GM19239 (cell line): ENCODE data around the gene LCN9.
"Not testable (repeated sequence)": the region's sequence is repeated elsewhere in the genome, so short reads cannot be mapped to it uniquely, and the experiment has no call there.

ENCODE experiments used
- DNase-seq: peaks from one replicate; pipeline ENCODE4 v3.0.0; 2011; ENCODE audit warnings: low spot score; ENCODE audit not compliant: insufficient read length
- FAIRE-seq: peaks from 2 replicates; lab custom pipeline; 2011; peaks lifted over from hg19 to GRCh38; lab: Jason Lieb, UNC

LCN9 gene

GRCh38 chr9:135662758-135663450 is at the start of gene LCN9:
TSS of gene LCN9 (plus strand) at chr9:135663309. CDS start at chr9:135663322, 13 bp downstream.
- no peak for DNase-seq
- no peak for FAIRE-seq

DNA sequence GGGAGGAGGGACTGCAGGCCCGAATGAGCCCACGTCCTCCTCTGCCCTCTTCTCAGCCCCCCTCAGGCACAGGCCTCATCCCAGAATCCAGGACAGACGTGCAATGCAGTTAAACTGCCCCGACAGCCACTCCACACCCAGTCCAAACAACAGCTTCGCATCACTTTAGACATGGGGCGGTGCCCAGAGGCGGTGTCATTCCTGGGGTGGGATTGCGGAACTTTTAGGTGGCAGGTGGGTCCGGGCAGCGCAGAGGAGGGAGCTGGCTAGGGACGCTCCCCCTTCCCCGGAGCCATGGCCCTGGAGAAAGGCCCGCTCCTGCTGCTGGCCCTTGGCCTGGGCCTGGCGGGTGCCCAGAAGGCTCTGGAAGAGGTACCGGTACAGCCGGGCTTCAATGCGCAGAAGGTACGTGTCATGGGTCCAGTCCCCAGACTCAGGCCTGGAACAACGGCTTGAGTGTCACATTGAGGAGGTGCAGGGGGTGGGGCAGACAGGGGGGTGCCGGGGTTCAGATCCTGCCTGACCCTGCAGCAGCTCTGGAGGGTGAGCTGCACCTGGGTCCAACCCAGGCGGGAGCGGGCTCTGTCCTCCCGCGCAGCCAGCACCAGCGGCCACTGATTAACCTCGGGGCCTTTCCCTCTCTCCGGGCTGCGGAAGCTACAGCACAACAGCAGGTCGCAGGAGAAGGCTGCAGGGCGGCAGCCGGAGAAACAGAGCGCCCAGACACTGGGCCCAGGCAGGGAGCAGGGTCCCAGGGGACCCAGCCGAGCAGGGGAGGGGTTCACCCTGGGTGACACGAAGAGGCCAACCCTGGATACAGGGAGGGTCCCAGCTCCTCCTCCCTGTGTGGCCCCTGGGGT is 48.9 kb upstream of the LCN9 start:
- DNase-seq (no peak), FAIRE-seq (no peak)

DNA sequence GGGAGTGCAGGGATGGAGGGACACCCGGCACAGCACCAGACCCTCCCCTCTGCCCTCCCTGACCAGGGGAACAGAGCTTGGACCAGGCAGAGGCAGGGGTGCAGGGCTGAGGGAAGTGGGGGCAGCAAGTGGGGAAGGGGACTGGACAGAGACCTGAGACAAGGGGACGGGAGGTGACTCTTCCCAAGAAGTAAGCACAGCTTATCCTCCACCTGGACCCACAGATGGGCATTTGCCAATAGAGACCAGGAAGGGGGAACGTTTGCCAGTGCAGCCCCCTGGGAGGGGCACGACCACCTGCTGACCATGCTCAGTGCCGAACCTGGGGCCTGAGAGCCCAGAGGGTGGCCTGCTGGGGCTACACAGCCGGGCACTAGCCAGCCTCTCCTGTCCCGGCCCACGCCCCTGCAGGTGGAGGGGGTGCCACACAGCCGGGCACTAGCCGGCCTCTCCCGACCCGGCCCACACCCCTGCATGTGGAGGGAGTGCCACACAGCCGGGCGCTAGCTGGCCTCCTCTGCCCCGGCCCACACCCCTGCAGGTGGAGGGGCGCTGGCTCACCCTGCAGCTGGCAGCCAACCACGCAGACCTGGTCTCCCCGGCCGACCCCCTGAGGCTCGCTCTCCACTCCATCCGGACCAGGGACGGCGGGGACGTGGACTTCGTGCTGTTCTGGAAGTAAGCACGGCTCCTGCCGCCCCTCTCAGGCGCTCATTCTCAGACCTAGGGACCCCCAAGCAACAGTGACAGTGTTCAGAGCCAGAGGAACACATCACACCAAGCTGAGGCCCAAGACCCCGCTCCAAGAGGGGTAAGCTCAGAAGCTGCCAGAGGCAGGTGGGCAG is 48.1 kb upstream of the LCN9 start:
- FAIRE-seq (no peak), DNase-seq (no peak)

- no peak for FAIRE-seq
- DNase-seq, result no peak
These were observed 47.2 kb upstream of the LCN9 start for GRCh38 chr9:135615666-135616618.

GRCh38 chr9:135616619-135617537 is 46.2 kb upstream of the LCN9 start:
- FAIRE-seq, result no peak
- DNase-seq, result no peak

DNA sequence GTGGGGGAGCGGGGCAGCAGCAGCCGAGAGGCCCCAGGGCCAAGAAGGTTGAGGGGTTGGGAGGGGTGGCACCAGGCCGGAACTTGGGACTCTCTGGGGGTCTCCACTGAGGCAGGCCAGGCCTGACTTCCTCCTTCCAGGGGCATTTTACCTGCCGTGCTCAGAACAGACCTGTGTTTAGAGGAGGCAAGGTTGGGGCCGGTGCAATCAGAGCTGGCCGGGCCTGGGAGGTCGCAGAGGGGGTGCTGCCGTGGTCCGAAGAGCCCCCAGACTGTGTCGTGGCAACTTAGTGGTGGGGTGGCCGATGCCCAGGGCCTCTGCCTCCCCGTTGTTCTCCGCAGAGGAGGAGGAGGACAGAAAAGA is 45.6 kb upstream of the LCN9 start:
- FAIRE-seq, result no peak
- no peak for DNase-seq

DNA sequence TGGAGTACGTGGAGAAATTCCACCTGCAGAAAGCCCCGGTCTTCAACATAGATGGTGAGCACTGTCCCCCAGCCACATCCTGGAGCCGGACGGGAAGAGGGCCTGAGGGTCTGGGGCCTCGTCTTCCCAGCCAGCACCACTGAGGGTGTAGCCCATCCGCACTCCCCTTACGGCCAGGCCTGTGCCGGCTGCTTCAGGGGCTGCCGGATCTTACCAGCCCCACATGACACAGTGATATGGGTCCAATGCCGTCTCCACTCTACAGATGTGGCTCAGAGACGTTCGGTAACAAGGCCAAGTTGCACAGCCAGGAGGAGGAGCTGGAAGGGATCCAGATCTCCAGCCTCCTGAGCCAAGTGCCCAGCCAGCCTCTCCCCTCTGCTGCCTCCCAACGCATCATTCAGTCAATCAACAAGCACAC is 45.1 kb upstream of the LCN9 start:
- DNase-seq (no peak), FAIRE-seq (no peak)

GRCh38 chr9:135618866-135619598 is 44.1 kb upstream of the LCN9 start:
- FAIRE-seq, result no peak
- DNase-seq, result no peak

- DNase-seq (no peak), FAIRE-seq (no peak)
These were observed 43.6 kb upstream of the LCN9 start for GRCh38 chr9:135619599-135619886.

GRCh38 chr9:135620558-135620957 is 42.6 kb upstream of the LCN9 start:
- no peak for DNase-seq
- no peak for FAIRE-seq

DNA sequence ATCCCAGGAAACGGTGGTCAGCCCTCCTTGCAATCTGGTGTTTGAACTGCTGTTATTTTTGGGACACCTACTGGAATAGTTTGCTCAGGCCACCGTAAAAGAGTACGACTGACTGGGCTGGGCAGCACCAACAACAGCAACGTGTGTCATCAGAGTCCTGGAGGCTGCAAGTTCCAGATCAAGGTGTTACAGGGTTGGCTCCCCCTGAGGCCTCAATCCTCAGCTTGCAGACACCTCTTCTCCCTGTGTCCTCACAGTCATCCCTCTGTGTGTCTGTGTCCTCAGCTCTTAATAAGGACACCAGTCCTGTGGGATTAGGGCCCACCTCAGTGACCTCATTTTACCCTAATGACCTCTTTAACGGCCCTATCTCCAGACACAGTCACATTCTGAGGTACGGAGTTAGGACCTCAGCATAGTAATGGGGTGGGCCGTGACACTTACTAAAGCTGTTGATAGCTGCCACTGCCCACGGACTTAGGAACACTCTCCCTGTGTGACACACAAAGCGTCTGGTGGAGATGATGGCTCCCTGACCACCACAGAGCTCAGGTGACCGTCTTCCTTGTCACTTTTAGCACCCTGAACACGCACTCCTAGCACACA is 40.6 kb upstream of the LCN9 start:
- FAIRE-seq (no peak), DNase-seq (no peak)

GRCh38 chr9:135624282-135624681 is 38.8 kb upstream of the LCN9 start:
- DNase-seq, result no peak
- FAIRE-seq, result no peak

DNA sequence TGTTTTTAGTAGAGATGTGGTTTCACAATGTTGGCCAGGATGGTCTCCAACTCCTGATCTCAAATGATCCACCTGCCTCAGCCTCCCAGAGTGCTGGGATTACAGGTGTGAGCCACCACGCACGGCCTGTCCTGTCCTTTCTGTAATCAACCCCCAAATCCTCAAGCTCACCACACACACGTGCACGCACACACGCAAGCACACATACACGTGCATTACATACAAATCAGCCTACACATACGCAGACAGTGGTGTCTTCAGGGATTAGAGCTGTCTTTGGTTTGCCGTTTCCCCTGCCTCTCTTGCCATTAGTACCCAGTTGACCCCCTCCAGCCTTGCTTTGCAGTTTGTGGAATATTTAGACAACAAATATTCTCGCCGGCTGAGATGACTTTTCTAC is 30.3 kb upstream of the LCN9 start:
- no peak for DNase-seq
- FAIRE-seq, result no peak

- not testable (repeated sequence) for DNase-seq, FAIRE-seq
These were observed 26.1 kb upstream of the LCN9 start for GRCh38 chr9:135636930-135637530.

DNA sequence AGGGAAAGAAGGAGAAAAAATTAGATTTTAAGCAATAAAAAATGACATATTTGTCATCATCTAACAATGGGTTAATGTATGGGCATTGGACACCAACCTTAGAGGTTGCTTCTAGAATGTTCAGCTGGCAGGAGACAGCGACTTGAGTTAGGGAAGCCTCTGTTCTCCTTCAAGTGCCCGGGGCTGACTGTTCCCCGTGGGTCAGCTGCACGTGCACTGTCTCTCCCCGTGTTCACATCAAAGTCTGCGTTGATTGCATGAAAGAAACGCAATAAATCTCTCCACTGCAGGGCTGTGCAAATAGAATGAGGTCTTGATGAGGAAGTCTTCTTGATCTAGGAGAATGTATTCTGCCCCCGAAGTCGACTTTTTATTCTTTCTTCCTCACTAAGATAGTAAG is 23.9 kb upstream of the LCN9 start, which contains the start of gene GLT6D1:
GLT6D1 (minus strand) TSS at position 345 of the 400 bp plus-strand sequence. CDS start 353 bp downstream, outside the sequence.
- FAIRE-seq, result no peak

GRCh38 chr9:135641047-135641446 is 22.1 kb upstream of the LCN9 start:
- no peak for DNase-seq
- no peak for FAIRE-seq

More for the DNA sequence above, 23.9 kb upstream of the LCN9 start, which contains the start of gene GLT6D1:
- DNase-seq, result no peak

- FAIRE-seq (no peak), DNase-seq (no peak)
These were observed 21.4 kb upstream of the LCN9 start for GRCh38 chr9:135641745-135642144.
